Keratinocyte (primary cell): ENCODE results near the gene AGO3. TPM values are rescaled to one million over a fixed set of nuclear protein-coding genes. Genes with fewer than 3 reads are reported as not detected.

Experiments used
- DNase-seq: peaks from one replicate; pipeline ENCODE4 v3.0.0-alpha.2; 2011; ENCODE audit warnings: low read depth, missing footprints, low spot score
- FAIRE-seq: peaks from 2 replicates; lab custom pipeline; 2011; peaks lifted over from hg19 to GRCh38; lab: Jason Lieb, UNC
- H2AFZ ChIP-seq: 2 replicates; pipeline ENCODE4 v1.6.0; 2012; ENCODE audit warnings: low read length, control low read depth, inconsistent platforms; ENCODE audit not compliant: control insufficient read depth
- H3K27ac ChIP-seq: 2 replicates; pipeline ENCODE4 v1.5.1; 2011; ENCODE audit warnings: low read length; ENCODE audit not compliant: control insufficient read depth, insufficient read depth
- H3K27me3 ChIP-seq: 3 replicates; pipeline ENCODE4 v1.6.0; 2011; ENCODE audit warnings: low read length; ENCODE audit not compliant: control insufficient read depth, insufficient read depth; ENCODE audit errors: extremely low read depth
- H3K36me3 ChIP-seq, 2 experiments: 2 replicates in 1 of 2; 3 replicates in 1 of 2; pipeline ENCODE4 v1.5.1; 2011; ENCODE audit warnings: low read length in 2 of 2, mild to moderate bottlenecking in 1 of 2; ENCODE audit not compliant: control insufficient read depth in 2 of 2, insufficient read depth in 2 of 2; ENCODE audit errors: extremely low read depth in 1 of 2
- H3K4me1 ChIP-seq: 3 replicates; pipeline ENCODE4 v1.5.1; 2011; ENCODE audit warnings: low read length; ENCODE audit not compliant: control insufficient read depth, insufficient read depth; ENCODE audit errors: extremely low read depth
- H3K4me2 ChIP-seq: 3 replicates; pipeline ENCODE4 v1.6.0; 2011; ENCODE audit warnings: low read depth, low read length; ENCODE audit not compliant: control insufficient read depth, insufficient read depth; ENCODE audit errors: extremely low read depth
- H3K4me3 ChIP-seq, 3 experiments: fragments of 200-600 bp in 1 of 3; sonication (generic) in 1 of 3; 2 replicates in 2 of 3; 3 replicates in 1 of 3; pipeline ENCODE4 v1.5.1; 2011 to 2016; ENCODE audit warnings: low read length in 3 of 3, mild to moderate bottlenecking in 3 of 3, control low read depth in 2 of 3, inconsistent platforms in 1 of 3, low read depth in 1 of 3, mixed read lengths in 1 of 3, mixed run types in 1 of 3, moderate library complexity in 1 of 3; ENCODE audit not compliant: control insufficient read depth in 2 of 3, insufficient read depth in 2 of 3; ENCODE audit errors: extremely low read depth in 1 of 3
- H3K79me2 ChIP-seq: 2 replicates; pipeline ENCODE4 v1.6.0; 2012; ENCODE audit warnings: low read length; ENCODE audit not compliant: control insufficient read depth, insufficient read depth
- H3K9ac ChIP-seq: 3 replicates; pipeline ENCODE4 v1.6.0; 2011; ENCODE audit warnings: low read length; ENCODE audit not compliant: control insufficient read depth, insufficient read depth; ENCODE audit errors: extremely low read depth
- H3K9me1 ChIP-seq: 3 replicates; pipeline ENCODE4 v1.6.0; 2011; ENCODE audit warnings: low read length; ENCODE audit not compliant: control insufficient read depth, insufficient read depth; ENCODE audit errors: extremely low read depth
- H3K9me3 ChIP-seq: 2 replicates; pipeline ENCODE4 v1.5.1; 2012; ENCODE audit warnings: low read depth, low read length; ENCODE audit not compliant: control insufficient read depth
- H4K20me1 ChIP-seq: 3 replicates; pipeline ENCODE4 v1.6.0; 2011; ENCODE audit warnings: low read length; ENCODE audit not compliant: control insufficient read depth, insufficient read depth; ENCODE audit errors: extremely low read depth
- CTCF ChIP-seq, 3 experiments: IDR thresholded peaks in 1 of 3; conservative IDR thresholded peaks in 1 of 3; optimal IDR thresholded peaks in 1 of 3; 2 replicates in 2 of 3; 3 replicates in 1 of 3; pipeline versions ENCODE3 to v1.5.1; 2011; ENCODE audit warnings: low read length in 3 of 3, mild to moderate bottlenecking in 3 of 3, moderate library complexity in 2 of 3, control low read depth in 1 of 3, inconsistent platforms in 1 of 3; ENCODE audit not compliant: insufficient read depth in 2 of 3; ENCODE audit errors: extremely low read depth in 1 of 3
- EZH2 ChIP-seq: IDR thresholded peaks from one replicate; pipeline ENCODE4 v1.6.1; 2012; ENCODE audit warnings: inconsistent platforms, mild to moderate bottlenecking, low read length, moderate library complexity
- dilution Hi-C: fragments of 300-500 bp; cut with MboI; formaldehyde crosslinking; loops from one replicate; pipeline ENCODE4 v1.7.0; 2020; ENCODE audit warnings: low sequenced_read_pairs; ENCODE audit not compliant: extremely low pct_ligation_motif_present
- polyA plus RNA-seq, 5 experiments: library from polyadenylated mRNA; depleted of rRNA in 3 of 5; stranded (reverse) in 3 of 5; stranded (forward) in 1 of 5; unstranded in 1 of 5; fragments of >200 nt; gene quantifications; 1 replicate in 1 of 5; 2 replicates in 3 of 5; 3 replicates in 1 of 5; pipeline versions ENCODE4 v1.2.1 to v1.2.3, GENCODE V29; 2011 to 2012; ENCODE audit warnings: missing spikeins in 2 of 5, low read depth in 1 of 5, low replicate concordance in 1 of 5

The AGO3 gene
- polyA plus RNA-seq, 1 donor (not counting 4 experiments of a cell fraction or from before 2014, with no cell fraction given) = 14.0 TPM

- H3K4me1 ChIP-seq = peaks cover 3% of the 10 kb centered on the region
- peaks cover 2% of the 10 kb centered on the region for H3K9me1 ChIP-seq
- H3K27ac ChIP-seq = no peak overlapping the region
- H3K79me2 ChIP-seq = no peaks in the 10 kb centered on the region
- no peaks in the 10 kb centered on the region for H4K20me1 ChIP-seq
- H3K4me3 ChIP-seq = no peak overlapping the region
- DNase-seq = no peak
- dilution Hi-C loops = no loop called here
- no peak overlapping the region for H3K9ac ChIP-seq
- H3K27me3 ChIP-seq = no peaks in the 10 kb centered on the region
- H3K4me2 ChIP-seq = no peak overlapping the region
- peaks cover 16 to 24% of the 10 kb centered on the region in 2 experiments for H3K36me3 ChIP-seq
- no peaks in the 10 kb centered on the region for H3K9me3 ChIP-seq
- FAIRE-seq = no peak
- no peak for TF ChIP-seq CTCF (optimal IDR thresholded peaks at IDR 0.05 in 1 of 3, IDR thresholded peaks at IDR 0.05 in 1 of 3, conservative IDR thresholded peaks at IDR 0.05 in 1 of 3; ENCODE audit: extremely low read depth in 1 of 3, insufficient read depth in 2 of 3, low read length in 3 of 3)
- no peak for TF ChIP-seq EZH2
- no peak overlapping the region for H2AFZ ChIP-seq
These were observed 167.0 kb downstream of the AGO3 start for GRCh38 chr1:36097693-36098585.

GRCh38 chr1:36098650-36099365, 167.9 kb downstream of the AGO3 start:
- Histone ChIP-seq H3K9ac (no peak overlapping the region), H3K79me2 (no peaks in the 10 kb centered on the region), H3K36me3 (peaks cover 9 to 15% of the 10 kb centered on the region in 2 experiments), H3K4me2 (no peak overlapping the region), H2AFZ (no peak overlapping the region), H3K9me1 (peaks cover 2% of the 10 kb centered on the region), H3K27ac (no peak overlapping the region), H4K20me1 (no peaks in the 10 kb centered on the region), H3K4me1 (peaks cover 3% of the 10 kb centered on the region), H3K27me3 (no peaks in the 10 kb centered on the region), H3K4me3 (no peak overlapping the region), H3K9me3 (no peaks in the 10 kb centered on the region)
- dilution Hi-C loops = no loop called here
- TF ChIP-seq CTCF (optimal IDR thresholded peaks at IDR 0.05 in 1 of 3, IDR thresholded peaks at IDR 0.05 in 1 of 3, conservative IDR thresholded peaks at IDR 0.05 in 1 of 3; ENCODE audit: extremely low read depth in 1 of 3, insufficient read depth in 2 of 3, low read length in 3 of 3) = no peak
- TF ChIP-seq EZH2 = no peak
- FAIRE-seq (no peak), DNase-seq (no peak)
